Skeletal muscle cell (primary cell): ENCODE measurements around the gene ACAD8.

Source experiments
- DNase-seq: peaks from one replicate; pipeline ENCODE4 v3.0.0-alpha.2; 2010; ENCODE audit warnings: low read depth
- H3K4me3 ChIP-seq: 2 replicates; pipeline ENCODE4 v1.5.1; 2011; ENCODE audit warnings: low read depth, mild to moderate bottlenecking, control low read depth, low read length, moderate library complexity

ACAD8 gene

DNA sequence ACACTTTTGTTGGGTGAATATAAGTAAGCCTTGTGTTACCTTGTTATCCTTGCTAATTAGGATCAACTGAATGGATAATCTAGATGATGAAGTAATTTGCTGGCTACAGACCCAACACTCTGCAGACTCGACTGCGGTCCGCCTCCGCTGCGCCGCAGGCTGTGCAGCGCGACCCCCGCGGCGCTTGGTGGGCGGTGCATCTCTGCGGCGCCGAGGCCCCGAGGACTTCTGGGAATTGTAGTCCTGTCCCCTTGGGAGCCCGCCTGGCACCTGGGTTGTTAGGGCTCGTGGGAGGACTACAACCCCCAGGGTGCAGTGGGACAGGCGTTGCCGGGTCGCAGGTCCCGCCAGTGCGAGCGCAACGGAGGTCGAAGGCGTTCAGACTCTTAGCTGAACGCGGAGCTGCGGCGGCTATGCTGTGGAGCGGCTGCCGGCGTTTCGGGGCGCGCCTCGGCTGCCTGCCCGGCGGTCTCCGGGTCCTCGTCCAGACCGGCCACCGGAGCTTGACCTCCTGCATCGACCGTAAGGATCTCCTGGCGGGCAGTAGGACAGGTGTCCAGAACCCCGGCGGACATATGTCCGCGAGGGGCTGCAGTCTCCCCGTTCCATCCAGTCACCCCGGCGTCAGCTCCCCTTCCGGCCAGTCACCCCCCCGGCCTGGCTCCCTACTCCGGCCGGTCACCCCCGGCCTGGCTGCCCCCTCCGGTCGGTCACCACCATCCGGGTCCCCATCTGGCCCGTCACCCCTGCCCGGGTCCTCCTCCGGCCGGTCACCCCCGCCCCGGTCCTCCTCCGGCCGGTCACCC is at the start of gene ACAD8, which contains the start of gene THYN1:
Gene ACAD8 (plus strand): TSS at position 381 of the 806 bp plus-strand sequence. CDS start 33 bp downstream, at position 414.
Gene THYN1 (minus strand): TSS at position 165 of the 806 bp plus-strand sequence. CDS start 470 bp downstream, outside the sequence.
- H3K4me3 ChIP-seq: peak within 1 kb of the TSS; percentile 92
- DNase-seq: peak; percentile 91

DNA sequence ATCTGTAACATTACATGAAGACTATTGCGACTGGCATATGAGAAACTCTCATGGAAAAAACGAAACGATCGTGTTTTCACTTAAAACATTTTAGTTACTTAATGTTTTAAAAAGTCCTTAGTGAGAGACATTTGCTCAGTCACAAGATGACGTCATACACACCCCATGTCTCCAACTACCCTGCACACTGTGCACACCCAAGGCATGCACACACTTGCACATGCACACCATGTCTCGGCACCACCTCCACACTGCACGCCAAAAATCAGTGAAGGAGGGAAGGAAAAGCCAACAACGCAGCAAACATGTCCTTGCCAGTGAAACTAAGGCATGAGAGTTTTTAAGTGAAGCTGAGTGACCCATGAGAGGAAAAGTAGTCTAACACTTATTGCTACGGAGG is 47.6 kb upstream of the ACAD8 start:
- H3K4me3 ChIP-seq: no peak overlapping the region
- DNase-seq: no peak

DNA sequence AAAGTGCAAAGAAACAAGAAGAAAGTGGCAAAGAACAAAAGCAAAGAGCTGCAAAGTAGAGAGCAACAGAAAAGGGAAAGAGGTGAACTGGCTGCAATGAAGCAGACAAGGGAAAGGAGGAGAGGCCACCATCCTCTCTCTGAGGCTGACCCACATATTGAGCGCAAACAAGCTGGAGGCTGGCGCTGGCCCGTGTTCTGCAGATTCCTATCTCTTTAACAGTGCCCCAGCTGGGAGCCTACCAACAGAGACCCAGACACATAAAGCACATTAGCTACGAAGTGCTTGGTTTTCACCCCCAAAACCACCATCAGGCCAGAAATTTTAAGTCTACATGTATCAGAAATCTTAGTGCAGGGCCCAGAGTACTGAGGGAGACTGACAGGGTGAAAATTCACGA is 47.2 kb upstream of the ACAD8 start:
- no peak overlapping the region for H3K4me3 ChIP-seq
- no peak for DNase-seq

DNA sequence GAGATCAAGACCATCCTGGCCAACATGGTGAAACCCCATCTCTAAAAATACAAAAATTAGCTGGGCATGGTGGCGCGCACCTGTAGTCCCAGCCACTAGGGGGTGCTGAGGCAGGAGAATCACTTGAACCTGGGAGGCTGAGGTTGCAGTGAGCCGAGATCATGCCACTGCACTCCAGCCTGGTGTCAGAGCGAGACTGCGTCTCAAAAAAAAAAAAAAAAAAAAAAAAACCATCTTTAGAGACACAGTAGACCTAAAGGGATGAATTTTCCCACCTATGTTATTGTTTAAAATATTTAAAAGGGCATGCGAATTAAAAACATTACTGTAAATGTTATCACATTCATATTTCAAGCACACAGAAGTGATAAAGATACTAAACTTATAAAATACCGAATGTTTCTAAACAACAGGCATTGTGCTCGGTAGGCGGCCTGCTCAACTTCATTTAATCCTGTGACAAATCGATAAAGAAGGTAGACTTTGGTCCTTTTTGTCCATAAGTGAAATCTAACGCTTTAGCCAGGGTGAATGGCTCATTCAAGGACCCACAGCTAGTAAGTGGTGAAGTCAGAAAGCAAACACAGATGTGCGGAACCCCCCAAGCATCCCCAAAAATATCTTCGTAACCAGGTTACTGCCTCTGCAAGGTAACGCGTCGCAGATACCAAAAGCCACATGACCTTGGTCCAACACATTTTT is 45.7 kb upstream of the ACAD8 start:
- no peak overlapping the region for H3K4me3 ChIP-seq
- no peak for DNase-seq

DNA sequence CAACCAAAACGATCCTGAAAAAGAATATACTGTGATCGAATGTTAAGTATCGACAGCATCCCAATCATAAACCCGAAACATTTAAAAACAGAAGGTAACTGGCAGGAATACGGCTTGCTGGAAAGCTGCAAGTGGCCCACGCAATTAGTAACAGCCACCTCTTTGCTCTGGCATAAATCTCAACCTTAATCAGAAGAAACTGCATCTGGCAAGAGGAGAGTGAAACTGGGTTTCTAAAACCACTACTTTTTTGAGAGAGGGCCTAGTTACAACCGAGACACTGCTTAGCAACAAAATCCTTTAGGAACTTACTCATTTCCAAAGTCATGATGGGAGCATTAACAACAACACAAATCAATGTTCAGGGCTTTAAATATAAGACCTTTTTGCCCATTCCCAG is 37.5 kb upstream of the ACAD8 start:
- no peak overlapping the region for H3K4me3 ChIP-seq
- DNase-seq: no peak

DNA sequence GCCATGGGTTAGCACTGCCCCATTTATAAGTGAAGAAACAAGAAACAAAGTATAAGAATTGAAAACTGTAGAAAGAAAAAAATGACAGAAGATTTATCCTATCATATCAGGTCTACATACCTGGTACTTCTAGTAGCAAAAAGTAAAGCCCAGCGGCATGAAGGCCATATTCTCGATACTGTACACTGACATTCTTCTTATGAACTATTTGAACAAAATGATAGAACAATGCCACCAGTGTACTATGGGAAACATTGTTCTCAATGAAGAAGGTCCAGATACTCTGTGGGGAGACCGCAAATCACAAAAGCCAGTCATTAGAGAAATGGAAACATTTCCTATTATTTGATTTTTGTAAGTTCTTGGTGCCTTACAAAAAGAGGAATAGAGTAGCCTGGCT is 36.6 kb upstream of the ACAD8 start:
- H3K4me3 ChIP-seq: no peak overlapping the region
- no peak for DNase-seq

DNA sequence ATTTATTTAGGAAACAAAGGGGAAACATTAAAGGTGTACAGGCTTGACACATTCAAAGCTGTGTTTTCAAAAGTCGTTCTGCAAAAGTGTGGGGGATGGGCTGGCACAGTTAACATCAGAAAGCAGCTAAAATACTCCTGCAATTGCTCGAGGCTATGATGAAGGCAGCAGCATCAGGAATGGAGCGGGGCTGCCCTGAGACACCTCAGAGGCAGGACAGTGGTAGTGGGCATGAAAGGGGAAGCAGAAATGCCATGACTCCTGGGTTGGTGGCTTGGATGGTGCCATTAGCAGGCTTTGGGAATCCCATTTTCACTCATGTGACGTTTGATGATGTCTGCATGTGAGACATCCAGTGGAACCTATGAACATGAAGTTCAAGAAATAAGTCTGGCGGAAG is 30.2 kb upstream of the ACAD8 start:
- no peak for DNase-seq
- peak overlapping the region; percentile 93 for H3K4me3 ChIP-seq

DNA sequence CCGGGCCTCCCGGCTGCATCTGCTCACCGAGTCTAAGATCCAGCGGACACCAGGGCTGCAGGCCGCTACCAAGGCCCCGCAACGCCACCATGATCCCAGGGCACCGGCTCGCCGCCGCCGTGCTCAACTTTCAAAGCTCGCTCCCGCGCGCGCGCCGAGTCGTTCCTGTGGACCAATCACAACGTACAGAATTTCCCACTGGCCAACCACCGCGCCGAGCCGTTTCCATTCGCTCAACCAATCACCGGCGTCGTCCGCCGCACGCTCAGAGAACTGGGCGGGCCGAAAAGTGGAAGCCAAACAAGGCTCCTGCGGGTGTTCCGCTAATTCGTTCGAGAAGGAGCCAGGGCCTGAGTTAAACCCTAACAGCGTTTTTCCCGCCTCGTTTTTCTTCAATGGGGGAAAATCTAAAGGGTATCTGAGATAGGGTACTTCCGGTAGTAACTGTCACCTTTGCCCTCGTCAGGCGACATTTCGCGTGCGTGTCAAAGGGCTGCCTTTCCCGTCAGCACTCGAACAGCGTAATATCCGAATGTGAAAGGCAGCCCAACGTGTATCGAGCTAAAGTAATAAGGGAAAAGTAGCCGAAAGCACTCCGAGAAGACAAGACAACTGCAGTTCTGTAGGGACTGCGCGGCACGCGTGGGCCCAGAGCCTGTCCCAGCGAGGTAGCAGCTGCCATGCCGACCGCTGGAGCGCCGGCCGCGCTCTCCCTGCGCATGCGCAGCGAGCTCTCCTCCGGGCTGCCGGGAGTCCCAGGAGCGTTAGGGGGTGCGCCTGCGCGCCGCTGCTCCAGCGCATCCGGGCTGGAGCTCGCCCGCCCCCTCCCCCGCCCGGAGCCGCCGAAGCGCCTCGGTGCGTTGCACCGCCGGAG is 29.3 kb upstream of the ACAD8 start, which contains the start of the genes NCAPD3 and VPS26B:
Gene NCAPD3 (minus strand): TSS at position 132 of the 874 bp plus-strand sequence. CDS start 41 bp downstream, at position 91.
Gene VPS26B (plus strand): TSS at position 836 of the 874 bp plus-strand sequence. CDS start 452 bp downstream, outside the sequence.
- DNase-seq: peak; percentile 80
- H3K4me3 ChIP-seq: peak within 1 kb of the TSS; percentile 93

DNA sequence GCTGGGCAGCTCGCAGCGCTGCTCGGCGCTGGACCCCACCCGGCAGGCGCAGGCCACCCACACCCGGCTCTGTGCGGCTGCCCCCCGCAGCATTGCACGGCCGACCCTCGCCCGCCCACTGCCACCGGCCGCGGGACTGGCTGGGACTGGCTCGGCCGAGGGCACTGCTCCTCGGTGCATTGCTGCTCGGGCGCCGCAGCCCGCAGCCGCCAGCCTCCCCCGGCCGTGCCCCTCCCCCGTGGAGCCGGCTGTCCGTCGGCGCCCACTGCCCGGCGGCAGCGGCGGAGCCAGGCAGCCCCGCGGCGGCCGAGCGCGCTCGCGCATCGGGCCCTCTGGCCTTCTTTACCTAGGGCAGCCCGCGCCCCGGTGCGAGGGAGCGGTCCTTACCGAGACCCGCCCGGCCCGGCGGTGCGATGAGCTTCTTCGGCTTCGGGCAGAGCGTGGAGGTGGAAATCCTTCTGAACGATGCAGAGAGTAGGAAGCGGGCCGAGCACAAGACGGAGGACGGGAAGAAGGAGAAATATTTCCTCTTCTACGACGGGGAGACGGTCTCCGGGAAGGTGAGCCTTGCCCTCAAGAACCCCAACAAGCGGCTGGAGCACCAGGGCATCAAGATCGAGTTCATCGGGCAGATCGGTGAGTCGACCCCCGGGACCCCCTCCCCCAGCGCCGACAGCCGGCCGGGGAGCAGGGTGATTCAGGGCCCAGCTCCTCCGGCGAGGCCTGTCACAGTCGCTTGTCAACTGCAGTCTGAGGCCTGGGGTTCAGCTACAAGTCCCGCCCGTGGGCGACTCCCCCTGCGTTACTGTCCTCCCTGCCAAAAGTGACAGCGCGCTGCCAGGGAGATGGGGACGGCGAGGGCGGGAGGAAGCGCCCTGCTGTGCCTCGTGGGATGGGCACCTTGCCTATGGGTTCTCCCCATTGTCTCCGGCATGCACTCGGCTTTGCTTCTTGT is 28.4 kb upstream of the ACAD8 start:
- peak overlapping the region; percentile 93 for H3K4me3 ChIP-seq
- no peak for DNase-seq

DNA sequence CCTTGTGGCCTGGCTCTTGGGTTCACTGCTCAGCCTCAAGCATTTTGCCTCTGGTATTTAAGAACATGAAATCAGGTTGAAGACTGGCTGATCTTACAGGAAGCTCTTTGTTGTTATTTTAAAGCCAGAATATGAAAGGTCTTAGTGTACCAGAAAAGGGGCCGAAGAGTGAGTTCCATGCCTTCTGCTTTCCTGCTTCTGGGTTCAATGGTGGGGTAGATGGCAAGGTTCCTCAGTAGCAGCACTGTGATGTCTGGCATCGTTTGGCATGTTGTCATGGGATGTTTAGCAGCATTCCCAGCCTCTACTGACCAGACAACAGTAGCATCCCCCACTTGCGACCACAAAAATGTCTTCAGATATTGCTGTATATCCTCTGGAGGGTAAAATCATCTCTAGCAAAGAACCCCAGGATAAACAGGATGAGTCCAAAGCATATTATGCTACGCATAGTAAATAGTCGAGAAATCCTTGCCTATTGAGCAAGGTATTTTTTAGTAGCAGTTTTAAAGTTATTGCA is 26.5 kb upstream of the ACAD8 start:
- H3K4me3 ChIP-seq: no peak overlapping the region
- DNase-seq: no peak

DNA sequence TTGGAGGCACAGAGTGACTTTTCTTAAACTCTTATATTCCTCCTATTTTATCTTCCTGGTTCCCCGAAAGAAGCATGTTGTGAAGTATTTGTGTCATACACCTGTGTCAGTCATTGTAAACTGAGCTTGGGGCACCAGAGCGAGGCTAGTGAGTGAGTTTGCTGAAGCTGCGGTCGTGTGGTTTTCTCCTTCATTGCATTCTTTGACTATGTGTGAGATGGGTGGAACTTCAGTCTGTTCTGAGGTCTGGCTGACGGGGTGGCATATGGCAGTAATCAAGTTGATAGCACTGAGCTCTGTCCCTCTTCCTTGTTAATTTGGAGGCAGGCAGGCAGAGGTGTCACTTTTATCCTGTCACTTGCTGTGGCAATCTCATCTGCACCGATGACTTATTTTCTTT is 24.7 kb upstream of the ACAD8 start:
- DNase-seq: peak; percentile 10
- no peak overlapping the region for H3K4me3 ChIP-seq

DNA sequence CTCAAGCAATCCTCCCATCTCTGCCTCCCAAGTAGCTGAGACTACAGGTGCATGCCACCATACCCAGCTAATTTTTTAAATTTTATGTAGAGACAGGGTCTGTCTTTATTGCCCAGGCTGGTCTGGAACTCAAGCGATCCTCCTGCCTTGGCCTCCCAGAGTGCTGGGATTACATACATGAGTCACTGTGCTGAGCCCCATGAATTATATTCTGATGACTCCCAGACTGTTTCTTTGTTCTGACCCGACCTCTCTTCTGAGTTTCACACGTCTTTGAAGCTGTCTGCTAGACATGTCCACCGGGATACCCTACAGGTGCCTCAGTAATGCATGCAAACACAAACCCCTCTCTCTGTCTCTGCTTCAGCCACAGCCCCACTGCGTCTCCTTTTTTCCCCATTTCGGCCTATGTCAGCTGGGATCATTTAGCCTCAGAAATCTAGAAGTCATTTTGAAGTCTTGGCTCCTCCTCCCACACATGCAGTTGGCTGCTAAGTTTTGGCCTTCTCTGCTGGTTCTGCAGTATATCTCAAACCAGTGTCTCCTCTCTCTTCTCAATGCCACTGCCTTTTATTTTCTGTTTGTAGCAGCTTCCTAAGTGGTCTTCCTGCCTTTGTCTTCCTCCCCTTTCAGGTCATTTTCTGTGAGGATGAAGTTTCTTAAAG is 24.1 kb upstream of the ACAD8 start:
- no peak for DNase-seq
- no peak overlapping the region for H3K4me3 ChIP-seq

DNA sequence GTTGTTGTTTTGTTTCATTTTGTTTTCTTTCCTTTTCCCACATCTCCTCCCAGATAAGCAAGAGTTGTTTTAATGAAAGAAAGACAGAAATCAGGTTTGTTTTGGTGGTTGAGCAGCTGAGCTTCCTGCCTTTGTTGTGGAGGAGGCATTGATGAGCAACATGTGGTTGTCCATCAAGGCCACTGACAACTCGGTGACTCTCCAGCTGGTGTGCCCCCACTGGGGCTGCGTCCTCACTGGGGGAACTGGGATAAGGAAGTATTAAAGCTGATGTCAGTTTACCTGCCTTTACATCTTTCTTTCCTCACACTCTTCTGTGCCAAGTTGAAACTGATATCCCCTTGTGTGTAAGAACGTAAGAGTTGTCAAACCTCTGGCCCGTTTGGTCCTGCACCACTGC is 23.0 kb upstream of the ACAD8 start:
- DNase-seq: no peak
- H3K4me3 ChIP-seq: no peak overlapping the region

DNA sequence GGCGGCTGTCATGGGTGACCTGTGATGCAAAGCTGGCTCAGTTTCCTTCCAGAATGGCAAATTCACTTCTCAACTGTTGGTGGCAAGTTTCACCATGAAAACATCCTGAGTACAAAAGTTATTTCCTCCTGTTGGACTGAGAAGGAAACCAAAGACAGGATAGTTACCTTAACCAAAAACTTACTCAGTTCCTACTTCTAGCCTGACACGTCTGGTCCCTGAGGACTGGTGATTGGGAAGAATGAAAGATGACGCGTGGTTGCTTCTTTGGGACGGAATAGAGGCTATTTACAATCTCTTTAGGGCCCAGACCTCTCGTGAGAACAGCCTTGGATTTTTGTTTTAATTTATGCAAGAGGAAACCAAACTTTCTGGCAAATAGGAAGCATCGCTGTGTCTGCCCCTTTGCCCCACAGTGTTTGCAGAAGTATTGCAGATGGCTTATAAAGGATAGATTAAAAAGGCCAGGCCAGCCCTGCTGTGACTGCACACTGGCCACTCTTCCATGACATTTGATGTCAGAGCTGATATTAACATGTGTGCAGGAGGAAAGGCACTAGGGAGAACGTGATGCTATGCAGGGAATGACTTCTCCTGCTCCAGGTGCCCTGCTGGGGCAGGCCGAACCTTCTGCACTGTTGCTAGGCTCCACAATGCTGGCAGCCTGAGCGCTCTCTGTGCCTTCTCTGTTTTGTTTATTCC is 21.3 kb upstream of the ACAD8 start:
- H3K4me3 ChIP-seq: no peak overlapping the region
- DNase-seq: no peak

DNA sequence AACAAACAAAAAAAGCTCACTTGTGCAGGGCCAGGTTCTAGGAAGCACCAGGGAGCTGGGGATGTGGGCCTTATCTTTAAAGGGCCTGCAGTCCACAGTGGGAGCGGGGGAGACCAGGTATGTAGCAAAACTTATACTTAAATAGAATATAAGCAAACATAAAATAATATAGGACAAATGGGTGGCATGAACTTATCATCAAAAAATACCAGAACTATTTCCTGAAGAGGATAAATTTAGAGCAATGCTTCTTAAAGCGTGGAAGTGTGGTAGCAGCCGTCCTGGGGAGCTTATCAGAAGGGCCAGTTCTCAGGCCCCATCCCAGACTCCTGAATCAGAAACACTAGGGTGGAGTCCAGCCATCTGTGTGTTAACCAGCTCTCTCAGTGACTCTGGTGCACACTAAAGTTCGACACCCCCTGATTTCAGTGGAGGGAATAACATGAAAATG is 19.6 kb upstream of the ACAD8 start:
- no peak for DNase-seq
- no peak overlapping the region for H3K4me3 ChIP-seq

DNA sequence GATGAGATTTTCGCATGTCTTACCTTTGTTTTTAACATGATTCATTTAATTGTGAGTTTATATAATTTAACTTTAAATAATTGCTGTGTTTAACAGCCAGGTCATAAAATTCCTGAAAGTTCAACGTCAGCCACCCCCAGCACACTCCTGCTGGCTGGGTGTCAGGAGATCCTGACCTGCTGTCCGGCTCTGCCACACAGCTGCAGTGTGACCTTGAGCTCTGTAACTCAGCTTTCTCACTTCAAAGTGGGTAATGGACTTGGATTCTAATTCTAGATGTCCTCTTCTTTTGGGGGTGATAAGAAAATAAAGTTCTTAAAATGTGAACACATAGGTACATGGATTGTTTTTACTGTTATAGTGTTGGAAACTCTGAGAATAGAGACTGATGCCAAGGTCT is 18.0 kb upstream of the ACAD8 start:
- no peak overlapping the region for H3K4me3 ChIP-seq
- no peak for DNase-seq

DNA sequence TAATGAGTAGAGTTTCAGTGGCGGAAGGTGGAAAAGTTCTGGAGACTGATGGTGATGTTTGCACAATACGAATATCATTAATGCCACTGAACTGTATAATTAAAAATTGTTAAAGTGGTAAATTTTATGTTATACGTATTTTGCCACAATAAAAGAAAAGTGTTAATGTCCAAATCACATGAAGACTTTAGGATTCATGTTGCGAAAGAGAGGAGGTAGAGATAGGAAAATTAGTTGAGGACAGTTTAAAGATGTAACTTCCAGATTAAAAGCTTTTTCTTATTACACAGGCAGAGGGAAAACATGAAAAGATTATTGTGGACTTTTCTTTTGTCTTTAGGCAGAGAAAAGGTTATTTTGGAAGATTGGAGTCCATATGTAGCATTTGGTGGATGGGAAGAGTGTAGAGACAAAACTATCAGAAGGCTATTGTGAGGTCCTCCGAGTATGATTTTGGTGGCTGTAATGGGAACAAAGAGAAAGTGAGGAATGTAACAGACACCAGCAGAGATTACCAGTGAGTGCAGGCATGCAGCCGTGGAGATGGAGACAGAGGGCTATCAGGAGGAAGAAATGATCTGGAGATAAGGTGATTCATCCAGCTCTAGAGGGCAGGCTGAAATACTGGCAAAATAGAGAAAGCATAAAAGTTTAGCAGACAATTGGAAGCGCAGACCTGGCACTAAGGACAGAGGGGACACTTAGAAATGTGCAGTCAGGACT is 16.4 kb upstream of the ACAD8 start:
- no peak overlapping the region for H3K4me3 ChIP-seq
- no peak for DNase-seq
